Activated CD4-positive, alpha-beta T cell treated with anti-CD3 and anti-CD28 coated beads, Interleukin-2, amount 50 U/mL, for 24 hours (primary cell): ENCODE data around the gene RALY.
"Not testable (repeated sequence)": the region's sequence is repeated elsewhere in the genome, so short reads cannot be mapped to it uniquely, and the experiment has no call there.

Experiments
- DNase-seq, 2 donors: peaks; one replicate each; pipeline ENCODE4 v3.0.0-alpha.2; 2020; ENCODE audit warnings: low read depth in 1 of 2, low spot score in 1 of 2

Gene RALY

GRCh38 chr20:34132943-34133342, 139.2 kb downstream of the RALY start:
- DNase-seq: not testable (repeated sequence)

- DNase-seq: not testable (repeated sequence)
These were observed 139.7 kb downstream of the RALY start for GRCh38 chr20:34133365-34133860.
